GM08714 (cell line): Measurements from ENCODE around the gene LIF.

Experiments used
- H3K4me3 ChIP-seq: fragments of 200-500 bp; sonication (Bioruptor generic); 2 replicates; pipeline ENCODE4 v1.5.1; 2014; ENCODE audit warnings: mild to moderate bottlenecking, low read length, inconsistent platforms
- ZNF274 ChIP-seq: IDR thresholded peaks from 2 replicates; pipeline ENCODE4 v1.6.1; 2012; ENCODE audit warnings: mild to moderate bottlenecking, low read depth, low read length

LIF gene

GRCh38 chr22:30245985-30246813 lies at the start of gene LIF:
TSS of gene LIF (minus strand) at chr22:30246759. CDS start at chr22:30246695, 64 bp downstream.
- peak within 1 kb of the TSS; percentile 64 for H3K4me3 ChIP-seq
- no peak for TF ChIP-seq ZNF274

GRCh38 chr22:30296324-30296723 lies 49.8 kb upstream of the LIF start:
- TF ChIP-seq ZNF274, result no peak
- no peak overlapping the region for H3K4me3 ChIP-seq

- no peak overlapping the region for H3K4me3 ChIP-seq
- no peak for TF ChIP-seq ZNF274
These were observed 49.0 kb upstream of the LIF start for GRCh38 chr22:30295576-30295975.

GRCh38 chr22:30294830-30295229 lies 48.3 kb upstream of the LIF start:
- H3K4me3 ChIP-seq, result no peak overlapping the region
- no peak for TF ChIP-seq ZNF274

GRCh38 chr22:30294066-30294465 lies 47.5 kb upstream of the LIF start:
- H3K4me3 ChIP-seq, result no peak overlapping the region
- TF ChIP-seq ZNF274, result no peak

- no peak for TF ChIP-seq ZNF274
- H3K4me3 ChIP-seq, result no peak overlapping the region
These were observed 46.5 kb upstream of the LIF start for GRCh38 chr22:30293026-30293425.

- H3K4me3 ChIP-seq, result no peak overlapping the region
- TF ChIP-seq ZNF274, result no peak
These were observed 45.8 kb upstream of the LIF start for GRCh38 chr22:30292069-30292970.

- TF ChIP-seq ZNF274, result no peak
- H3K4me3 ChIP-seq, result no peak overlapping the region
These were observed 44.7 kb upstream of the LIF start for GRCh38 chr22:30291058-30291892.

- H3K4me3 ChIP-seq, result no peak overlapping the region; the same call in 1 of the 2 replicates
- no peak for TF ChIP-seq ZNF274
These were observed 43.9 kb upstream of the LIF start for GRCh38 chr22:30290342-30291057.

GRCh38 chr22:30289980-30290313 lies 43.4 kb upstream of the LIF start:
- peak overlapping the region; percentile 41; the same call in 1 of the 2 replicates for H3K4me3 ChIP-seq
- TF ChIP-seq ZNF274, result no peak

- no peak for TF ChIP-seq ZNF274
These were observed 42.8 kb upstream of the LIF start, which contains the start of gene CASTOR1 for GRCh38 chr22:30289141-30289979. TSS of gene CASTOR1 (minus strand) at chr22:30289505. CDS start at chr22:30289497, 8 bp downstream.

GRCh38 chr22:30288419-30289140 lies 42.0 kb upstream of the LIF start:
- TF ChIP-seq ZNF274, result no peak
- H3K4me3 ChIP-seq, result peak overlapping the region; percentile 61

More at GRCh38 chr22:30289141-30289979, 42.8 kb upstream of the LIF start, which contains the start of gene CASTOR1:
- H3K4me3 ChIP-seq, result peak within 1 kb of the TSS; percentile 61
